HG03064 (cell line): Measurements from ENCODE around the gene NFIB.

Experiments used
- ATAC-seq: cut with Tn5 transposase; IDR thresholded peaks from one replicate; pipeline ENCODE4 v1.9.1; 2021; ENCODE audit warnings: low read depth; ENCODE audit not compliant: unreplicated experiment

Gene NFIB

DNA sequence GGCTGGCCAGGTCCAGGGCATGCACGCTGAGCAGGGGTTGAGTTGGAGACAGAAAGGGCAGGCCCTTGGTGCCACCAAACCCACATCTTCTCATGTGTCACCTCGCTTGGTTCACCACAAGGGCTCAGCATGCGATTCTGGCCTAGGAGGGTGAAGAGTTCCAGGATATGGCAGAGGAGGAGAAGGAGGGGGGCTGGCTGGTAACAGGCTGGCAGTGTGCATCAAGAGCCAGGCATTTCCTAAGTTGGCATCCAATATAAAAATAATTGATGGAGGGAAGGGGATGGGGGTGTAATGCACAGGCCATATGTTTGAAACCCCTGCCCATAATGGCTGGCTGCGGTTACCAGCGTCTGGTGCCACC, 255.6 kb downstream of the NFIB start:
- ATAC-seq = no peak

DNA sequence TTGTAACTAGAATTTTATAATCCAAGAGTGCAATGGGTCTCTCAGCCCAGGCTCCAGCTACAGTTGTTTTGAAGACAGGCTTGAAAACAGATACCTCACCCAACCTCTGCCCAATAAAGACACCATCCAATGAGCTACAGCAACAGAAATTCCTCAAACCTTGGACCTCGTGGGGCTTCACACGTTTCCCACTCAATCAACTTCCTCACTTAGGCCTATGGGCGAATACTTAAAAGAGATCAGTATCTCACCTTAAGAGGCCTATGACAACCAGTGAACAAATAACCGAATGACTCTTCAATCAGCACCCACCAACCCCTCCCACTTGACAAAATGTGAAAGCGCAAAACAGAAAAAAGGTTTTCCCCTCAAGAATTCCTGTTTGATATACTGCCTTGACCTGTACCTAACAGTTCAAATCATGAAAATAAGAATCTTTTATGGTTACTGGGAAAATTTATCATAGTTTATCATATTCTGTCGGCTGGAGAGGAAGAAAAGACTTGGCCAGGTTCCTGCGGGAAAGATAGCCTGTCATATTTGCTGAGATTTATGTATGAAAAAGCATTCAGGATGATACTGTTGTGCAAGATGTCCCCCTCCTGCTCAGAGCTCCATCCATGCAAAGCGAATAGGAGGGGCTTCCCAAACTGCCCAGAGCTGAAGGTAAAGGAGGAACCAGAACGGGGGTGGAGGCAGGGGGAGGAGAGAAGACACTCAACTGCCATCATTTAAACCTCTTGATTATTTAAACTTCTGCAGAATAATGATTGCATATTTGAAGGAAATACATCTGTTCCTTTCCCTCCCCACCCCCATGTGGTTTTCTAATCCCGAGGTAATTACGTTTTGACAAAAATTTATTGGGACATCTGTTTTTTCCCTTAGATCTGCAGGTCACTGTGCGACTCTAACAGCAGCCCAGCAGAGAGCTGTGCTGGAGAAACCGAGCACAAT, 256.3 kb downstream of the NFIB start:
- no peak for ATAC-seq

DNA sequence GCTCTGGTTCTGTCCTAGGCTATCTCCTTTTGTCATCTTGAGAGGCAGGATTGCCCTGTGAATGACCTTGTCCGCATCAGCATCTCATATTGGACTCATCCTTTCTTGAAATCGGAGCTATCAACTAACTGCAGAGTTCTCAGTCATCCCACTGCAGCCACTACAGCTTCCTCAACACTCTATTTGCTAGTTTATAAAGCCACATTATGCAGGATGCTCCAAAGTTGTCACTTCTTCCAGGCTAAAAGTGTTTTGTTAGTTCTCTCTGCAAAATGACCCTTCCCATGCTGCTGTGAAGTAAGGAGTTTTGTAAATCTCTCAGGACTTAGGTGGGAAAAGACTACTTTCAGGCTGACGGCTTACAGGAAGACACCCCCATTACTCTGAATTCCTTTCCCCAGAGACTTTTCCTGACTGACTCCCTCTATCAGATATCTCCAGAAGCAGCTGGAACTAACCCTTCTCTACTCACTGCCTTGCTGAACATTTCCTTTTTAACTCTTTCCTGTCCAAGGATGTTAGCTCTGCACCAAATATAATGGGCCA, 257.6 kb downstream of the NFIB start:
- ATAC-seq = no peak

DNA sequence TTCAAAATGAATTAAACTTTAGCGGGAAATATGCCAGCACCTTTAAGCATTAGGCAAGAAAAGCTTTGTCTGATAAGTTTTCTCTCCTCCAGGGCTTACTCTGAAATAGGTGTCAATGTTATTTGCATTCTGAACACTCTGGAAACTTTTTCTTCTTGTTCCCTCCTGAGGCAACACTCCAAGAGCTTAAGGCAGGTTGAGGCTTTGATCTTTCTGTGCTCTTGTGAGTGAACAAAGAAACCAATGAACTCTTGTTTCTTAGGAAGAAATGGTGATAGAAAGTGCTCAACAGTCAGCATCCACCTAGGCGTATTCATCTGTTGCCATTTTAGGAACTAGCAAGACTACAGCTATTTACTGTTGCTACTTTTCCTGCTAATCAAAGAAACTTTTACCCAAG, 259.8 kb downstream of the NFIB start:
- ATAC-seq = no peak

DNA sequence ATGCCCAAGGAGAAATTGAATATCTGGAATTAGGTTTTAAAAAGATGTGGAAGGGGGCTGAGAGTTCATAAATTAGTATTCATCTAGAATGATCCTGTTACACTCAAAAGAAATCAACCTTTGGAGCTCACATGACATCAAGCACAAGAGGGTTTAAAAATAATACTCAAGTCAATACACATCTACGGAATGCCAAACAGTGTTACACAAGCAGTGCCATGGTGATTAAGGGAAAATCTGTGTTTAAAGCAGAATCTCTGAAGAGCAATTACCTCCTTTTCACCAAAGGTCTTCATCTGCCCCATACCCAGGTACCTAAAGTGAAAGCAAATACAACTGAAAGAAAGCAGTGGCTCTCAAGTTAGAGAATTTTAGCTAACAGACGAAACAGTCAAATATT, 261.6 kb downstream of the NFIB start:
- no peak for ATAC-seq

DNA sequence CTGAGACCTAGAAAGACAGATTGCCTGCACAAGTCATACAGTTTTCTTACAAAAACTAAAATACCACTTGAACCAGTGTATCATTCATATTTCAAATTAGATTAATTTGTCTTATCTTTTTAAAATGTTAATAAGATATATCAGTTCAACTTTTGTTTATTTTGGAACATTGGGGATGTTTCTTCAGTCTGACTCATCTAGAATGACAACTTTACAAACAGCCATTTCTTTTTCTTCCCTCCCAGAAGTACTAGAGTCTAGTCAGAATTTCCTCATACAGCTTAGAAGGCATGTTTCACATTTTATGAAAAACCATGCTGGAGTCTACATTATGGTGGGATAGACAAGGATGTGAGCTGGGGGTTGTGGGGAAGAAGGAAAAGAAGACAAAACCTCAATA, 262.5 kb downstream of the NFIB start:
- ATAC-seq = no peak

DNA sequence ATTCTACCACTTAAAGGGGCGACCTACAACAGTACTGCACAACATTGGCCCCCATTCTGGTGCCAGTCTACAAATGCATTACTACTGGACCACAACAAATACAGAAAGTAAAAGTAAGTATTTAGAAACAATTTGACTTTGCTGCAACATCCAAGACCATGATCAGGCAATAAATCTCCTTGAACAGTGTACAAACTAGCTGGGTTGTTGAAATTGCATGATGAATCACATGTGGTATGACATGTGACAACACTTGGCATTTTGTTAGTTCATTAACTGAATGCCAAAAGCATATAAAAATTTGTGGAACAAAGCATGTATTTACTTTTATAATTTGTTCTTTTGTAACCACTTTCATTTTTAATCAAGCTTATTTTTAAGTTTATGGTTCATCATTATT, 270.5 kb downstream of the NFIB start:
- no peak for ATAC-seq

DNA sequence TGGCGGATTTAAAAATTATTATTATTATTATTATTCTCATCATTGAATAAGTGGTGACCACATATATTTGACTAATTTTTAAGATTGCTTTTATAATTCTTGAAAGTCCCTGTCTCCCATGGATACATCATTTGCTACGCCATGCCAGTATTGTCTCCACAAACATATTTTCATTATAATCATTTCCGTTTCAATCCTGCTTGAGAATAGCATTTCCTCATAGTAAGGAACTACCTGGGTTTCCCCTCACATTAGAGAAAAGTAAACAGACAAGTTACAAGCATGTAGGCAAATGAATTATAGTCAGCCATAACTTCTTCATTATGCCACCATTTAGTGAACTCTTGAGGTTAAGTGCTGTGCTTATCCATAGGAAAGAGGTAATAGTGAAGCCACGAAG, 276.6 kb downstream of the NFIB start:
- ATAC-seq = no peak

DNA sequence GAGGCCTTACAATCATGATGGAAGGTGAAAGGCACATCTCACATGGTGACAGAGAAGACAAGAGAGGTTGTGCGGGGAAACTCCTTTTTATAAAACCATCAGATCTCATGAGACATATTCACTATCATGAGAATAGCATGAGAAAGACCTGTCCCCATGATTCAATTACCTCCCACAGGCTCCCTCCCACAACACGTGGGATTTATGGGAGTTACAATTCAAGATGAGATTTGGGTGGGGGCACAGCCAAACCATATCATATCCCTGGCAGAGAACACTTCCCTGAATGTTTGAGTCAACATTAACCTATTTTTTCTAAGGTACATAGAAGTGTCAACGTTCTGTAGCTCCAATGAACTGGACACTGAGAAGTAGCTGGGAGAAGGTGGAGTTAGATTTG, 280.9 kb downstream of the NFIB start:
- no peak for ATAC-seq
